Measurements from ENCODE around the gene MYADML2.

The MYADML2 gene

GRCh38 chr17:81916234-81917001 lies 30.6 kb downstream of the MYADML2 start:
- peak overlapping the region; percentile 86 for H3K4me3 Mint-ChIP-seq
- peaks cover 45% of the 10 kb centered on the region for H3K36me3 Mint-ChIP-seq
- ATAC-seq = no peak
- no peaks in the 10 kb centered on the region for H3K9me3 Mint-ChIP-seq
- H3K4me1 Mint-ChIP-seq = peaks cover 49% of the 10 kb centered on the region
- H3K27ac Mint-ChIP-seq = peak overlapping the region; percentile 79
- H3K27me3 Mint-ChIP-seq = no peaks in the 10 kb centered on the region

GRCh38 chr17:81915331-81915730 lies 31.7 kb downstream of the MYADML2 start:
- Mint-ChIP-seq H3K36me3 (peaks cover 45% of the 10 kb centered on the region), H3K27ac (no peak overlapping the region), H3K27me3 (no peaks in the 10 kb centered on the region), H3K4me1 (peaks cover 51% of the 10 kb centered on the region), H3K4me3 (no peak overlapping the region), H3K9me3 (no peaks in the 10 kb centered on the region)
- no peak for ATAC-seq

- Mint-ChIP-seq H3K36me3 (peaks cover 44% of the 10 kb centered on the region), H3K27me3 (no peaks in the 10 kb centered on the region), H3K9me3 (no peaks in the 10 kb centered on the region), H3K27ac (no peak overlapping the region), H3K4me1 (peaks cover 61% of the 10 kb centered on the region), H3K4me3 (no peak overlapping the region)
- no peak for ATAC-seq
Observed at GRCh38 chr17:81914103-81914850, 32.8 kb downstream of the MYADML2 start.

- Mint-ChIP-seq H3K27ac (no peak overlapping the region), H3K36me3 (peaks cover 47% of the 10 kb centered on the region), H3K4me3 (no peak overlapping the region), H3K9me3 (no peaks in the 10 kb centered on the region), H3K4me1 (peaks cover 56% of the 10 kb centered on the region), H3K27me3 (no peaks in the 10 kb centered on the region)
- no peak for ATAC-seq
Observed at GRCh38 chr17:81913394-81914102, 33.5 kb downstream of the MYADML2 start.

- H3K4me1 Mint-ChIP-seq = peaks cover 47% of the 10 kb centered on the region
- H3K27ac Mint-ChIP-seq = no peak overlapping the region
- peaks cover 54% of the 10 kb centered on the region for H3K36me3 Mint-ChIP-seq
- no peaks in the 10 kb centered on the region for H3K9me3 Mint-ChIP-seq
- ATAC-seq = no peak
- peak overlapping the region; percentile 48 for H3K4me3 Mint-ChIP-seq
- H3K27me3 Mint-ChIP-seq = no peaks in the 10 kb centered on the region
Observed at GRCh38 chr17:81912441-81913309, 34.4 kb downstream of the MYADML2 start.

- ATAC-seq = no peak
- Mint-ChIP-seq H3K4me1 (peaks cover 41% of the 10 kb centered on the region), H3K27me3 (no peaks in the 10 kb centered on the region), H3K4me3 (peak overlapping the region; percentile 73), H3K9me3 (no peaks in the 10 kb centered on the region), H3K27ac (peak overlapping the region; percentile 35), H3K36me3 (peaks cover 56% of the 10 kb centered on the region)
Observed at GRCh38 chr17:81911969-81912368, 35.1 kb downstream of the MYADML2 start.

- no peaks in the 10 kb centered on the region for H3K27me3 Mint-ChIP-seq
- H3K4me3 Mint-ChIP-seq = peak within 1 kb of the TSS; percentile 77
- peaks cover 61% of the 10 kb centered on the region for H3K36me3 Mint-ChIP-seq
- peak within 1 kb of the TSS; percentile 35 for H3K27ac Mint-ChIP-seq
- peaks cover 36% of the 10 kb centered on the region for H3K4me1 Mint-ChIP-seq
- ATAC-seq = peak; percentile 97
- H3K9me3 Mint-ChIP-seq = no peaks in the 10 kb centered on the region
Observed at GRCh38 chr17:81911277-81911961, 35.6 kb downstream of the MYADML2 start, which contains the start of gene PCYT2. Gene PCYT2 (minus strand): TSS chr17:81911399. CDS start chr17:81911355, 44 bp downstream.

- ATAC-seq = peak; percentile 63
- Mint-ChIP-seq H3K4me1 (peaks cover 30% of the 10 kb centered on the region), H3K27ac (no peak overlapping the region), H3K27me3 (no peaks in the 10 kb centered on the region), H3K9me3 (no peaks in the 10 kb centered on the region), H3K36me3 (peaks cover 57% of the 10 kb centered on the region), H3K4me3 (peak overlapping the region; percentile 77)
Observed at GRCh38 chr17:81910840-81911276, 36.2 kb downstream of the MYADML2 start.

GRCh38 chr17:81909966-81910839 lies 36.8 kb downstream of the MYADML2 start:
- H3K9me3 Mint-ChIP-seq = no peaks in the 10 kb centered on the region
- H3K4me3 Mint-ChIP-seq = peak overlapping the region; percentile 77
- peaks cover 24% of the 10 kb centered on the region for H3K4me1 Mint-ChIP-seq
- H3K27me3 Mint-ChIP-seq = no peaks in the 10 kb centered on the region
- H3K27ac Mint-ChIP-seq = no peak overlapping the region
- H3K36me3 Mint-ChIP-seq = peaks cover 51% of the 10 kb centered on the region
- no peak for ATAC-seq

GRCh38 chr17:81909231-81909630 lies 37.8 kb downstream of the MYADML2 start:
- Mint-ChIP-seq H3K27ac (no peak overlapping the region), H3K27me3 (no peaks in the 10 kb centered on the region), H3K4me3 (no peak overlapping the region), H3K4me1 (peaks cover 21% of the 10 kb centered on the region), H3K36me3 (peaks cover 49% of the 10 kb centered on the region), H3K9me3 (no peaks in the 10 kb centered on the region)
- no peak for ATAC-seq

- H3K9me3 Mint-ChIP-seq = no peaks in the 10 kb centered on the region
- H3K27me3 Mint-ChIP-seq = no peaks in the 10 kb centered on the region
- no peak overlapping the region for H3K4me3 Mint-ChIP-seq
- no peak for ATAC-seq
- peaks cover 21% of the 10 kb centered on the region for H3K4me1 Mint-ChIP-seq
- H3K27ac Mint-ChIP-seq = no peak overlapping the region
- peaks cover 50% of the 10 kb centered on the region for H3K36me3 Mint-ChIP-seq
Observed at GRCh38 chr17:81908793-81909192, 38.2 kb downstream of the MYADML2 start.

- Mint-ChIP-seq H3K36me3 (peaks cover 37% of the 10 kb centered on the region), H3K9me3 (no peaks in the 10 kb centered on the region), H3K27me3 (no peaks in the 10 kb centered on the region), H3K4me3 (no peak overlapping the region), H3K27ac (no peak overlapping the region), H3K4me1 (peaks cover 21% of the 10 kb centered on the region)
- ATAC-seq = no peak
Observed at GRCh38 chr17:81907219-81908145, 39.6 kb downstream of the MYADML2 start.

All from stimulated activated memory B cell treated with anti-CD40 and anti-IgM and Interleukin-4, amounts not matched to agents 10 μg/mL and 1 μg/mL and 100 μg/mL, for 72 hours (primary cell).